ENCODE data around the gene LRRC27. TPM values are rescaled to one million over a fixed set of nuclear protein-coding genes. Genes with fewer than 3 reads are reported as not detected.

The LRRC27 gene
- total and polyA plus RNA-seq, 7 experiments from 2014 or later: 1.8 to 10.8 (median 6.0) TPM

DNA sequence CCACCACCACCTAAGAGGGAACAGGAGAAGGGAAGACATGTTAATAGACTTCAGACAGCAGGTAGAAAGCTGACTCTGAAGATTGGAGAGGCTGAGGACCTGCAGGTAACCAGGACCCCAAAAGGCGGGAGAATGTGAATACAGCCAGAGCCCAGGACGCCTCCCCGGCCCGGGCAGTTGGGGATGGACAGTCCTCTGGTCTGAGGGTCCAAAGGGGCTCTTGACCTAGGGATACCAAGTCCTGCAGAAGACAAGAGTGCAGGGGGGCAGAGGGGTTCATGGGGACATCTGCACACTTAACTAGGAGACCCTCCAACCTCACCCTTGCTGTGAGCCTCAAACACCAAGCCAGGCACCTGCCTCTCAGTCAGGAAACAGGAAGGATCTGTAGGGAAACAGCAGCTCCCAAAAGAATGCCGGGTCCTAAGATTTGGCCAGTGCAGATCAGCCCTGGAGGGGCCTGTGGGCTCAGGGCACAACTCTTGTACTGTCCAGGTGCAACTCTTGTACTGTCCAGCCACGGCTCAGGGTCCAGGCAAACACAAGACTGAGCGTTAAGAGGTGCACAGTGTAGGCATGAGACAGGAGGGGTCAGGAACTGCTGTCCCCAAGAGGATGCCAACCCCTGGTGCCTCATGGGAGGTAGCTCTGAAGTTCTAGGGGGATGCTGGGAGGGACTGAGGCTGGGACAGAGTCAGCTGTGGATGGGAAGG, 22.0 kb upstream of the LRRC27 start:
- Histone ChIP-seq H3K4me1 (ENCODE audit: control insufficient read depth in 2 of 2, insufficient read depth in 2 of 2, low read length in 2 of 2) (peaks cover 4 to 6% of the 10 kb centered on the region in 2 donors), H3K27me3 (ENCODE audit: control insufficient read depth in 2 of 2, insufficient read depth in 2 of 2, low read length in 2 of 2) (no peaks in the 10 kb centered on the region), H3K27ac (ENCODE audit: low read depth, low read length) (no peak overlapping the region), H3K9me3 (ENCODE audit: control insufficient read depth in 2 of 3, low read length in 3 of 3) (no peaks in the 10 kb centered on the region), H3K4me3 (ENCODE audit: low read length) (no peak overlapping the region), H3K36me3 (ENCODE audit: control insufficient read depth in 2 of 3, insufficient read depth in 3 of 3, low read length in 3 of 3) (peaks cover 0 to 2% (median 0%) of the 10 kb centered on the region in 3 experiments)
- intact Hi-C loops (cut with micrococcal nuclease): loop anchor here (2.0 to 10.0 kb wide), 8 partner anchors 78 to 1047 kb away; partner anchors contain the start of genes PPP2R2D (in 2 of the 2), TUBGCP2 (in 2 of the 2), ZNF511 (in 2 of the 2) and FUOM (in 1 of the 2)
- H3K36me3 Mint-ChIP-seq: peaks cover 0 to 2% (median 0%) of the 10 kb centered on the region in 5 donors
- H3K27ac Mint-ChIP-seq: peak overlapping the region in 1 of 9 donors; percentile 38
- POLR2A ChIA-PET: no interaction called here
- CTCF ChIA-PET: no interaction called here
- H3K4me1 Mint-ChIP-seq: peaks cover 0 to 20% (median 12%) of the 10 kb centered on the region in 7 donors
- H3K9me3 Mint-ChIP-seq: peaks cover 0 to 7% (median 0%) of the 10 kb centered on the region in 11 donors
- ATAC-seq (no peak), DNase-seq (no peak)
- H3K27me3 Mint-ChIP-seq: peaks cover 0 to 42% (median 0%) of the 10 kb centered on the region in 5 donors
- H3K4me3 Mint-ChIP-seq: peak overlapping the region in 8 of 10 donors; percentile 39 to 93 (median 72)

DNA sequence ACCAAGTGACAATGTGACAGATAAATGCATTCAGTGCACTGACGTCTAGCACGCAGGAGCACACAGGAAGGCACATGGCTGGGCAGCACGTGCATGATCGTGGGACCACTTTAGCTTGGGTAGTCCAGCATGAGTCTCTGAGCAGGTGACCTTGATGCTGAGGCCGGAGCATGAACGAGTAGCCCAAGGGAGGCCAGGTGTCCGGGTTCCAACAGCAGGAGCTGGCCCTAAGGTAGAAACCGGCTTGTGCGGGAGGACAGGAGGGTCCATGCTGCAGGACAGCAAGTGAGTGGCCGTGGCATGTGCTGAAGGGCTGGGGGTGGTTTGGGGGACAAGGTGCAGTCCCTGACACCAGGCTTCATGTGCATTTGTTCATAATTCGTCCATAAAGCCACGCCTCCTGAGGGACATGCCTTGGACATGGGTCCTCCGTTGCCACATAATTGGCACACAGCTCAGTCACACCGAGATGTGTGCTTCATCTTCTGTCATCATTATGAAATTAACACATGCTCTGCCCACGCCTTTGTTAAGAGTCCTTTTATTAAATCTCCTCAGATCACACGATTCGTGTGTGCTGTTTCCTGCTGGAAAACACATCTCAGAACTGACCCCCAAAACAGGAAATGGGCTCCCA, 21.2 kb upstream of the LRRC27 start:
- Histone ChIP-seq H3K27ac (ENCODE audit: low read depth, low read length) (no peak overlapping the region), H3K36me3 (ENCODE audit: control insufficient read depth in 2 of 3, insufficient read depth in 3 of 3, low read length in 3 of 3) (peaks cover 0 to 2% (median 0%) of the 10 kb centered on the region in 3 experiments), H3K4me1 (ENCODE audit: control insufficient read depth in 2 of 2, insufficient read depth in 2 of 2, low read length in 2 of 2) (peaks cover 4 to 6% of the 10 kb centered on the region in 2 donors), H3K9me3 (ENCODE audit: control insufficient read depth in 2 of 3, low read length in 3 of 3) (no peaks in the 10 kb centered on the region), H3K27me3 (ENCODE audit: control insufficient read depth in 2 of 2, insufficient read depth in 2 of 2, low read length in 2 of 2) (no peaks in the 10 kb centered on the region), H3K4me3 (ENCODE audit: low read length) (no peak overlapping the region)
- Mint-ChIP-seq H3K4me1 (peaks cover 0 to 18% (median 12%) of the 10 kb centered on the region in 7 donors), H3K36me3 (peaks cover 0 to 2% (median 0%) of the 10 kb centered on the region in 5 donors), H3K9me3 (peaks cover 0 to 7% (median 0%) of the 10 kb centered on the region in 11 donors), H3K27ac (peak overlapping the region in 1 of 9 donors; percentile 38), H3K4me3 (peak overlapping the region in 2 of 10 donors; percentile 19 to 69), H3K27me3 (peaks cover 0 to 36% (median 0%) of the 10 kb centered on the region in 5 donors)
- DNase-seq: no peak
- intact Hi-C loops (cut with micrococcal nuclease): no loop called here
- POLR2A ChIA-PET: no interaction called here
- no peak for ATAC-seq
- CTCF ChIA-PET: no interaction called here

DNA sequence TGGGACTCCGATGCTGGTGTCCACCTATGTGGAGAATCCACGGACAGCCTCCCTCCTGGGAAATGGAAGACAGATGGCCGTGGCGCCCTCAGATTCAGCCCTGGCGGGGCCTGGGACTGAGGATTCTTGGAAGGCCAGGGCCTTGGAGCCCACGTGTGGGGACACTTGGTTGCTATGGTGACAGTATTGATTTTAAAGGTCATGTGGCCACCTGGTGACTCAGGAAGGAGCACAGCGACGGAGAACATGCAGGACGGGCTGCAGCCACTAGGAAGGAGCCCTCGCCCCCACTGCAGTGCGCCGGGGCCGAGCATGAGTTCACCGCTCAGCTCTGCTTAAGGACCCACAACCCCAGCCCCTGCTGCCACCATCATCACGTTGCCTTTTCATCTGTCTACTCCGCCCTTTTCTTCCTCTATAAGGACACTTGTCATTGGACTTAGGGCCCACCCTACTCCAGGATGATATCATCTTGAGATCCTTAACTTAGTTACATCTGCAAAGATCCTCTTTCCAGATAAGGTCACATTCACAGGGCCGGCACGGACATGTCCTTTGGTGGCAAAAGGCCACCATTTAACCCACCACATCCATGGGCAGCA, 20.6 kb upstream of the LRRC27 start:
- Mint-ChIP-seq H3K27ac (no peak overlapping the region), H3K36me3 (peaks cover 0 to 2% (median 0%) of the 10 kb centered on the region in 5 donors), H3K9me3 (peaks cover 0 to 7% (median 0%) of the 10 kb centered on the region in 11 donors), H3K4me3 (peak overlapping the region in 1 of 10 donors; percentile 30), H3K4me1 (peaks cover 0 to 14% (median 6%) of the 10 kb centered on the region in 7 donors), H3K27me3 (peaks cover 0 to 33% (median 0%) of the 10 kb centered on the region in 5 donors)
- no peak for ATAC-seq
- Histone ChIP-seq H3K36me3 (ENCODE audit: control insufficient read depth in 2 of 3, insufficient read depth in 3 of 3, low read length in 3 of 3) (peaks cover 0 to 2% (median 0%) of the 10 kb centered on the region in 3 experiments), H3K4me3 (ENCODE audit: low read length) (no peak overlapping the region), H3K4me1 (ENCODE audit: control insufficient read depth in 2 of 2, insufficient read depth in 2 of 2, low read length in 2 of 2) (peaks cover 4 to 6% of the 10 kb centered on the region in 2 donors), H3K9me3 (ENCODE audit: control insufficient read depth in 2 of 3, low read length in 3 of 3) (no peaks in the 10 kb centered on the region), H3K27ac (ENCODE audit: low read depth, low read length) (no peak overlapping the region), H3K27me3 (ENCODE audit: control insufficient read depth in 2 of 2, insufficient read depth in 2 of 2, low read length in 2 of 2) (no peaks in the 10 kb centered on the region)
- ChIA-PET CTCF (no interaction called here), POLR2A (no interaction called here)
- no peak for DNase-seq
- intact Hi-C loops (cut with micrococcal nuclease): no loop called here

DNA sequence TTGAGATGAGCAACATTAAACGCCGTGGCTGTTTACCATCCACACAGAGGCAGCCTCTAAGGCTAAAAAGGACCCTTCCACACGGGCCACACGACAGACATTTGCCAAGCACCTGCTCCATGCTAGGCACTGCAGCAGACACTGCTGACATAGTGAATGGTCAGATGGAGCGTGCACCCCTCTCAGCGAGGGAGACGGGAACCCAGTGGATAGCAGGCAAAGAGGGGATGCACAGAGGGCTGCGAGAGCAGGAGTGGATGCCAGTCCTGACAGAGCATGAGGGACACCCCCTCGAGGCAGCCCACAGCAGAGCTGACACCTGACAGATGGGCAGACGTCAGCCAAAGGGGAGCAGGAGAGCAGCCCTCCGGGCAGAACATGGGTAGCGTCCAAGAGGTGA, 18.7 kb upstream of the LRRC27 start:
- Histone ChIP-seq H3K4me1 (ENCODE audit: control insufficient read depth in 2 of 2, insufficient read depth in 2 of 2, low read length in 2 of 2) (peaks cover 0 to 3% of the 10 kb centered on the region in 2 donors), H3K9me3 (ENCODE audit: control insufficient read depth in 2 of 3, low read length in 3 of 3) (no peaks in the 10 kb centered on the region), H3K27me3 (ENCODE audit: control insufficient read depth in 2 of 2, insufficient read depth in 2 of 2, low read length in 2 of 2) (no peaks in the 10 kb centered on the region), H3K36me3 (ENCODE audit: control insufficient read depth in 2 of 3, insufficient read depth in 3 of 3, low read length in 3 of 3) (no peaks in the 10 kb centered on the region), H3K27ac (ENCODE audit: low read depth, low read length) (no peak overlapping the region), H3K4me3 (ENCODE audit: low read length) (no peak overlapping the region)
- H3K4me3 Mint-ChIP-seq: no peak overlapping the region
- H3K9me3 Mint-ChIP-seq: peaks cover 0 to 7% (median 0%) of the 10 kb centered on the region in 11 donors
- POLR2A ChIA-PET: no interaction called here
- no peak for DNase-seq
- intact Hi-C loops (cut with micrococcal nuclease): no loop called here
- peaks cover 0 to 8% (median 0%) of the 10 kb centered on the region in 7 donors for H3K4me1 Mint-ChIP-seq
- peak overlapping the region in 1 of 9 donors; percentile 62 for H3K27ac Mint-ChIP-seq
- no peak for ATAC-seq
- CTCF ChIA-PET: no interaction called here
- H3K27me3 Mint-ChIP-seq: peaks cover 0 to 29% (median 0%) of the 10 kb centered on the region in 5 donors
- H3K36me3 Mint-ChIP-seq: peaks cover 0 to 2% (median 0%) of the 10 kb centered on the region in 5 donors

DNA sequence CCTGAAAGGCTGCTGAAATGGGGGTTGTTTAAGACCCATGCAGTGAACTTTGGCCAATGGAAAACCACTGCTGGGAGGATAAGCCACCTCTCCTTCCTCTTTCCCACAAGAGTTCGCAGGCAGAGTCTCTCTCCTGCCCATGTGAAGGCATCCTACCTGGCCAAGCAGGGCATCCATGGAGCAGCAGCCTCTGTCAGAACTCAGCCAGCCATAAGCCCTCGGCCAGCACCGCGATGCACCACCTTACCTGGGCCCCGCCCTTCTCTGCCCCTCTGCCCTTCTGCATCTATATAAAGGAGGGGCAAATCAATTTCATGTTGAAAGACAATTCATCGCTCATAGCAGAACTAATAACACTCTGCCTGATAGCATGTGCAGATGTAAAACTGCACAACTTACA, 18.1 kb upstream of the LRRC27 start:
- ChIA-PET CTCF (no interaction called here), POLR2A (interaction anchor here (1.3 kb wide), 1 partner anchor 17 kb away, joined by 3 read pairs; no protein-coding TSS in a partner anchor)
- DNase-seq: no peak
- Histone ChIP-seq H3K9me3 (ENCODE audit: control insufficient read depth in 2 of 3, low read length in 3 of 3) (no peaks in the 10 kb centered on the region), H3K4me1 (ENCODE audit: control insufficient read depth in 2 of 2, insufficient read depth in 2 of 2, low read length in 2 of 2) (peaks cover 0 to under 1% of the 10 kb centered on the region in 2 donors), H3K4me3 (ENCODE audit: low read length) (no peak overlapping the region), H3K27ac (ENCODE audit: low read depth, low read length) (no peak overlapping the region), H3K36me3 (ENCODE audit: control insufficient read depth in 2 of 3, insufficient read depth in 3 of 3, low read length in 3 of 3) (no peaks in the 10 kb centered on the region), H3K27me3 (ENCODE audit: control insufficient read depth in 2 of 2, insufficient read depth in 2 of 2, low read length in 2 of 2) (no peaks in the 10 kb centered on the region)
- intact Hi-C loops (cut with micrococcal nuclease): no loop called here
- Mint-ChIP-seq H3K4me1 (peaks cover 0 to 8% (median 0%) of the 10 kb centered on the region in 7 donors), H3K4me3 (no peak overlapping the region), H3K27ac (no peak overlapping the region), H3K9me3 (peaks cover 0 to 7% (median 0%) of the 10 kb centered on the region in 11 donors), H3K36me3 (peaks cover 0 to 2% (median 0%) of the 10 kb centered on the region in 5 donors), H3K27me3 (peaks cover 0 to 29% (median 0%) of the 10 kb centered on the region in 5 donors)
- no peak for ATAC-seq

DNA sequence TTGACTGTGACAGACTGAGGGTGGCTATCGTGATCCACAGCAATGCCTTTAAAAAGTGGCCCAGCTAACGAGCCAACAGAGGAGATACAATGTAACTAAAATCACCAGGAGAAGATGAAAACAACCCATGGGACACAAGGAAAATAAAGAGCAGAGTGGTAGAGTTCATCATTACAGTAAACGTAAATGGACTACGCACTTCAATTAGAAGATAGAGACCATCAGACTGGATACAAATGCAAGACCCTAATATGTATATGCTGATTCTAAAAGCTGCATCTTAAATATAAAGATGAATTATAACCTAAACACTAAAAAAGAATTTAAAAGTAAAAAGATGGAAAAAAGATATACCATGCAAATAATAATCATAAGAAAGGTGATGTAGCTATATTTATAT, 17.7 kb upstream of the LRRC27 start:
- H3K27ac Mint-ChIP-seq: no peak overlapping the region
- intact Hi-C loops (cut with micrococcal nuclease): no loop called here
- POLR2A ChIA-PET: interaction anchor here (1.3 kb wide), 1 partner anchor 17 kb away, joined by 3 read pairs; no protein-coding TSS in a partner anchor

More for the DNA sequence above, 17.7 kb upstream of the LRRC27 start:
- H3K27me3 ChIP-seq (ENCODE audit: control insufficient read depth in 2 of 2, insufficient read depth in 2 of 2, low read length in 2 of 2): no peaks in the 10 kb centered on the region
- no peaks in the 10 kb centered on the region for H3K4me1 ChIP-seq (ENCODE audit: control insufficient read depth in 2 of 2, insufficient read depth in 2 of 2, low read length in 2 of 2)
- H3K9me3 ChIP-seq (ENCODE audit: control insufficient read depth in 2 of 3, low read length in 3 of 3): no peaks in the 10 kb centered on the region
- Mint-ChIP-seq H3K9me3 (peaks cover 0 to 7% (median 0%) of the 10 kb centered on the region in 11 donors), H3K36me3 (peaks cover 0 to 2% (median 0%) of the 10 kb centered on the region in 5 donors), H3K4me1 (peaks cover 0 to 3% (median 0%) of the 10 kb centered on the region in 7 donors), H3K27me3 (peaks cover 0 to 25% (median 0%) of the 10 kb centered on the region in 5 donors), H3K4me3 (no peak overlapping the region)
- no peak for ATAC-seq
- CTCF ChIA-PET: no interaction called here
- H3K4me3 ChIP-seq (ENCODE audit: low read length): no peak overlapping the region
- no peak for DNase-seq
- no peaks in the 10 kb centered on the region for H3K36me3 ChIP-seq (ENCODE audit: control insufficient read depth in 2 of 3, insufficient read depth in 3 of 3, low read length in 3 of 3)
- H3K27ac ChIP-seq (ENCODE audit: low read depth, low read length): no peak overlapping the region
